Activated naive CD8-positive, alpha-beta T cell (primary cell): ENCODE data around the gene MOBP.

Experiments used
- H3K27ac Mint-ChIP-seq: one replicate; pipeline ENCODE4 v1.8.0; 2021; ENCODE audit warnings: mixed read lengths
- H3K27me3 Mint-ChIP-seq: one replicate; pipeline ENCODE4 v1.8.0; 2021; ENCODE audit warnings: mixed read lengths
- H3K36me3 Mint-ChIP-seq: one replicate; pipeline ENCODE4 v1.8.0; 2021; ENCODE audit warnings: mixed read lengths
- H3K4me1 Mint-ChIP-seq: one replicate; pipeline ENCODE4 v1.8.0; 2021; ENCODE audit warnings: low read depth, mixed read lengths
- H3K4me3 Mint-ChIP-seq: one replicate; pipeline ENCODE4 v1.8.0; 2021; ENCODE audit warnings: mild to moderate bottlenecking, mixed read lengths
- H3K9me3 Mint-ChIP-seq: one replicate; pipeline ENCODE4 v1.8.0; 2021; ENCODE audit warnings: low read depth, mixed read lengths

The MOBP gene

GRCh38 chr3:39466988-39467387 lies 492 bp upstream of the MOBP start:
- no peak overlapping the region for H3K4me3 Mint-ChIP-seq
- no peaks in the 10 kb centered on the region for H3K4me1 Mint-ChIP-seq
- no peaks in the 10 kb centered on the region for H3K9me3 Mint-ChIP-seq
- H3K36me3 Mint-ChIP-seq, result no peaks in the 10 kb centered on the region
- H3K27me3 Mint-ChIP-seq, result peaks cover 7% of the 10 kb centered on the region
- H3K27ac Mint-ChIP-seq, result no peak overlapping the region

GRCh38 chr3:39468108-39468436 lies 592 bp downstream of the MOBP start:
- Mint-ChIP-seq H3K36me3 (no peaks in the 10 kb centered on the region), H3K27ac (no peak overlapping the region), H3K4me1 (no peaks in the 10 kb centered on the region), H3K27me3 (peaks cover 7% of the 10 kb centered on the region), H3K9me3 (no peaks in the 10 kb centered on the region), H3K4me3 (no peak overlapping the region)

- no peaks in the 10 kb centered on the region for H3K4me1 Mint-ChIP-seq
- H3K27ac Mint-ChIP-seq, result no peak overlapping the region
- H3K4me3 Mint-ChIP-seq, result no peak overlapping the region
- H3K27me3 Mint-ChIP-seq, result peaks cover 7% of the 10 kb centered on the region
- no peaks in the 10 kb centered on the region for H3K9me3 Mint-ChIP-seq
- H3K36me3 Mint-ChIP-seq, result no peaks in the 10 kb centered on the region
Measured at GRCh38 chr3:39469258-39469657, 1.8 kb downstream of the MOBP start.

- Mint-ChIP-seq H3K4me3 (no peak overlapping the region), H3K27me3 (peaks cover 7% of the 10 kb centered on the region)
Measured at GRCh38 chr3:39469945-39470344, 2.5 kb downstream of the MOBP start.

GRCh38 chr3:39471652-39472051 lies 4.2 kb downstream of the MOBP start:
- Mint-ChIP-seq H3K36me3 (no peaks in the 10 kb centered on the region), H3K27me3 (peaks cover 7% of the 10 kb centered on the region), H3K4me1 (no peaks in the 10 kb centered on the region), H3K27ac (no peak overlapping the region), H3K4me3 (no peak overlapping the region), H3K9me3 (peaks cover 3% of the 10 kb centered on the region)

More at GRCh38 chr3:39469945-39470344, 2.5 kb downstream of the MOBP start:
- H3K4me1 Mint-ChIP-seq, result no peaks in the 10 kb centered on the region
- no peaks in the 10 kb centered on the region for H3K36me3 Mint-ChIP-seq
- H3K9me3 Mint-ChIP-seq, result no peaks in the 10 kb centered on the region
- no peak overlapping the region for H3K27ac Mint-ChIP-seq

GRCh38 chr3:39473452-39474125 lies 6.1 kb downstream of the MOBP start:
- Mint-ChIP-seq H3K27ac (no peak overlapping the region), H3K9me3 (peaks cover 3% of the 10 kb centered on the region), H3K4me3 (no peak overlapping the region), H3K36me3 (no peaks in the 10 kb centered on the region), H3K4me1 (no peaks in the 10 kb centered on the region), H3K27me3 (peaks cover 2% of the 10 kb centered on the region)

GRCh38 chr3:39474126-39474515 lies 6.6 kb downstream of the MOBP start:
- H3K4me3 Mint-ChIP-seq, result no peak overlapping the region

GRCh38 chr3:39476783-39477182 lies 9.3 kb downstream of the MOBP start:
- no peak overlapping the region for H3K4me3 Mint-ChIP-seq
- H3K9me3 Mint-ChIP-seq, result peaks cover 3% of the 10 kb centered on the region
- no peaks in the 10 kb centered on the region for H3K27me3 Mint-ChIP-seq
- no peak overlapping the region for H3K27ac Mint-ChIP-seq
- H3K4me1 Mint-ChIP-seq, result no peaks in the 10 kb centered on the region
- H3K36me3 Mint-ChIP-seq, result no peaks in the 10 kb centered on the region

More at GRCh38 chr3:39474126-39474515, 6.6 kb downstream of the MOBP start:
- peaks cover 2% of the 10 kb centered on the region for H3K27me3 Mint-ChIP-seq
- no peak overlapping the region for H3K27ac Mint-ChIP-seq
- peaks cover 3% of the 10 kb centered on the region for H3K9me3 Mint-ChIP-seq
- no peaks in the 10 kb centered on the region for H3K36me3 Mint-ChIP-seq
- H3K4me1 Mint-ChIP-seq, result no peaks in the 10 kb centered on the region

GRCh38 chr3:39478226-39478625 lies 10.7 kb downstream of the MOBP start:
- Mint-ChIP-seq H3K4me1 (no peaks in the 10 kb centered on the region), H3K27ac (no peak overlapping the region), H3K4me3 (no peak overlapping the region), H3K9me3 (peaks cover 3% of the 10 kb centered on the region), H3K27me3 (no peaks in the 10 kb centered on the region), H3K36me3 (no peaks in the 10 kb centered on the region)

GRCh38 chr3:39479701-39480414 lies 12.4 kb downstream of the MOBP start:
- no peaks in the 10 kb centered on the region for H3K36me3 Mint-ChIP-seq
- peaks cover 3% of the 10 kb centered on the region for H3K9me3 Mint-ChIP-seq
- H3K27ac Mint-ChIP-seq, result no peak overlapping the region
- no peaks in the 10 kb centered on the region for H3K27me3 Mint-ChIP-seq
- H3K4me3 Mint-ChIP-seq, result no peak overlapping the region
- no peaks in the 10 kb centered on the region for H3K4me1 Mint-ChIP-seq

GRCh38 chr3:39485547-39485946 lies 18.1 kb downstream of the MOBP start:
- no peak overlapping the region for H3K4me3 Mint-ChIP-seq

GRCh38 chr3:39491014-39491413 lies 23.5 kb downstream of the MOBP start:
- Mint-ChIP-seq H3K36me3 (no peaks in the 10 kb centered on the region), H3K4me3 (no peak overlapping the region), H3K4me1 (peaks cover 14% of the 10 kb centered on the region), H3K27me3 (peaks cover 10% of the 10 kb centered on the region), H3K27ac (no peak overlapping the region), H3K9me3 (no peaks in the 10 kb centered on the region)

More at GRCh38 chr3:39485547-39485946, 18.1 kb downstream of the MOBP start:
- Mint-ChIP-seq H3K27ac (no peak overlapping the region), H3K4me1 (no peaks in the 10 kb centered on the region), H3K9me3 (no peaks in the 10 kb centered on the region), H3K36me3 (no peaks in the 10 kb centered on the region), H3K27me3 (peaks cover 6% of the 10 kb centered on the region)

GRCh38 chr3:39491733-39492350 lies 24.4 kb downstream of the MOBP start:
- Mint-ChIP-seq H3K27me3 (peaks cover 10% of the 10 kb centered on the region), H3K4me3 (no peak overlapping the region), H3K36me3 (no peaks in the 10 kb centered on the region), H3K9me3 (no peaks in the 10 kb centered on the region), H3K27ac (no peak overlapping the region), H3K4me1 (peaks cover 14% of the 10 kb centered on the region)

- Mint-ChIP-seq H3K27ac (no peak overlapping the region), H3K4me1 (peaks cover 17% of the 10 kb centered on the region), H3K36me3 (no peaks in the 10 kb centered on the region), H3K27me3 (peaks cover 16% of the 10 kb centered on the region), H3K9me3 (no peaks in the 10 kb centered on the region), H3K4me3 (no peak overlapping the region)
Measured at GRCh38 chr3:39494781-39495180, 27.3 kb downstream of the MOBP start.

GRCh38 chr3:39497753-39498152 lies 30.3 kb downstream of the MOBP start:
- Mint-ChIP-seq H3K4me3 (no peak overlapping the region), H3K9me3 (no peaks in the 10 kb centered on the region), H3K27me3 (peaks cover 30% of the 10 kb centered on the region), H3K4me1 (peaks cover 13% of the 10 kb centered on the region), H3K36me3 (no peaks in the 10 kb centered on the region), H3K27ac (no peak overlapping the region)
